Peyer's patch (tissue), 4 donors: ENCODE data around the gene ANO6. TPM values are rescaled to one million over a fixed set of nuclear protein-coding genes. Genes with fewer than 3 reads are reported as not detected.

Source experiments
- DNase-seq, 3 donors: peaks; one replicate each; pipeline ENCODE4 v3.0.0-alpha.2; 2017 to 2019
- H3K27ac ChIP-seq, 4 donors: fragments of 200-600 bp; sonication (generic); one replicate each; pipeline ENCODE4 v1.5.1; 2016 to 2019
- H3K27me3 ChIP-seq, 2 donors: fragments of 200-600 bp; sonication (generic); one replicate each; pipeline ENCODE4 v1.5.1; 2019
- H3K36me3 ChIP-seq, 3 donors: fragments of 200-600 bp; sonication (generic); one replicate each; pipeline ENCODE4 v1.5.1; 2016 to 2019
- H3K4me1 ChIP-seq, 4 donors: fragments of 200-600 bp; sonication (generic); one replicate each; pipeline ENCODE4 v1.5.1; 2016 to 2019
- H3K4me3 ChIP-seq, 4 donors: fragments of 200-600 bp; sonication (generic); 1 replicate in 3 of 4; 2 replicates in 1 of 4; pipeline ENCODE4 v1.5.1; 2016 to 2019; ENCODE audit warnings: mild to moderate bottlenecking in 1 of 4
- H3K9me3 ChIP-seq, 4 donors: fragments of 200-600 bp; sonication (generic); one replicate each; pipeline ENCODE4 v1.5.1; 2016 to 2019; ENCODE audit warnings: mild to moderate bottlenecking in 1 of 4
- CTCF ChIP-seq, 6 experiments: fragments of 450-650 bp in 4 of 6; fragments of 200-600 bp in 2 of 6; sonication (generic) in 1 of 6; IDR thresholded peaks; one replicate each; pipeline ENCODE4 v1.5.1; 2017 to 2019; ENCODE audit warnings: antibody characterized with exemption in 6 of 6, mild to moderate bottlenecking in 3 of 6, moderate library complexity in 1 of 6
- POLR2A ChIP-seq, 2 donors: fragments of 450-650 bp; IDR thresholded peaks; one replicate each; pipeline ENCODE4 v1.5.1; 2017; ENCODE audit warnings: antibody characterized with exemption in 2 of 2, mild to moderate bottlenecking in 2 of 2, moderate library complexity in 2 of 2
- total RNA-seq, 4 donors: library from RNA; depleted of rRNA; stranded (reverse); fragments of >200 nt; gene quantifications; one replicate each; pipeline ENCODE4 v1.1.0, GENCODE V29; 2016

ANO6 gene
- total RNA-seq, 4 donors from 2014 or later, result 28.9 to 93.3 (median 57.5) TPM

GRCh38 chr12:45263587-45263986 is 47.7 kb downstream of the ANO6 start:
- Histone ChIP-seq H3K27ac (no peak overlapping the region), H3K27me3 (no peaks in the 10 kb centered on the region), H3K4me3 (no peak overlapping the region), H3K9me3 (no peaks in the 10 kb centered on the region), H3K4me1 (peaks cover 0 to 32% (median 4%) of the 10 kb centered on the region in 4 donors), H3K36me3 (no peaks in the 10 kb centered on the region)
- no peak for TF ChIP-seq CTCF (IDR thresholded peaks at IDR 0.05)
- TF ChIP-seq POLR2A (IDR thresholded peaks at IDR 0.05), result no peak
- no peak for DNase-seq

DNA sequence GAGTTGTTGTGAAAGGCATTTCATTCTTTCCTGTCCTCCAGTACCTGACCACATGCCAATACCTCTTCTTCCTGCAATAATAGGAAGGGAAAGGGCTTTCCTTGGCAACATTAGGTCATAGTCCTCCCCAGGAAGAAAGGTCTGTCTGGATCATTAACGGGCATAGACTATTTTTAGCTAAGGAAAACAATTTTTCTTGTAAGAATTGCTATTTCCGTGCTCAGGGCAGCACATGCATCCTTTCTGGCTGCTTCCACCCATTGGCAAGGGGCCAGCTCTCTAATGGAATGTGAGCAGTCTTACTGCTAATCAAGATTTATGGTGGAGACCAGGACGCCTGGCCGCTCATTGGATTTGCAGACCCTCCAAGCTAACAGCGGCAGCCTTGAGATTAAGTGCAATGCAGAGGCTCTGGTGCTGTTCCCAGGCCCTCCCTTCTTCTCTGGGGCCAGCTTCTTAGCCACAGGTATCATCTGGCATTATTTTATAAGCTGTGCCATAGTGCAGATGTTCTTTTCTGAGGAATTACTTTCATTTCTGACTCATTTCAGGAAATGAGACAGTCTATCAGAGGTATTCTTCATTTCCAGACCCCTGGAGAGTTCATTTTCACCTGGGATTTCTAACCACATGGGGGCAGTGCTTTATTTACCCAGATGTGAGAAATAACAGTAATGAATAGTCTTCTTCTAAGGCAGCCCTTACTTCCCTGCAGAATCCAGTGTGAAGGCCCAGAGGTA is 52.9 kb downstream of the ANO6 start:
- no peaks in the 10 kb centered on the region for H3K36me3 ChIP-seq
- peak overlapping the region in 1 of 4 donors; percentile 10 for H3K27ac ChIP-seq
- no peak overlapping the region for H3K4me3 ChIP-seq
- DNase-seq, result peak in 2 of 3 donors; percentile 19 to 74
- no peaks in the 10 kb centered on the region for H3K9me3 ChIP-seq
- TF ChIP-seq POLR2A (IDR thresholded peaks at IDR 0.05) (no peak), CTCF (IDR thresholded peaks at IDR 0.05) (peak in 4 of 6 experiments; percentile 14 to 54 (median 48))
- no peaks in the 10 kb centered on the region for H3K27me3 ChIP-seq
- H3K4me1 ChIP-seq, result peaks cover 0 to 25% (median 0%) of the 10 kb centered on the region in 4 donors

DNA sequence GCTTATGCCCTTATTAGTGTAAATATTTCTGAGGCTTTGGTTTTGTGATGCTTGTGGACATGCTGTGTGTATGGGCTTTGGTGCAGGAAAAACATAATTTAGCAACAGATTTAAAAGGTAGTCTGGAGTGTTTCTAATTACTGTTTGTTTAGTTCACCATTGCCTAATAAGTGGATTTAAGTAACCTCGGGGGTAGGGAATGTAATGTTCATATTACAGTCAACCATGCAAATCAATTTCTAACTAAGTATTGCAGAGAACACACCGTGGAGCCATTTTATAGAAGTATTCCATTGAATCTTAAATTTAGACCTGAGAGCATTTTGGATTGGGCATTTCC is 53.5 kb downstream of the ANO6 start:
- TF ChIP-seq POLR2A (IDR thresholded peaks at IDR 0.05) (no peak), CTCF (IDR thresholded peaks at IDR 0.05) (no peak)
- no peaks in the 10 kb centered on the region for H3K36me3 ChIP-seq
- H3K27me3 ChIP-seq, result no peaks in the 10 kb centered on the region
- H3K4me3 ChIP-seq, result no peak overlapping the region
- peaks cover 0 to 26% (median 0%) of the 10 kb centered on the region in 4 donors for H3K4me1 ChIP-seq
- H3K27ac ChIP-seq, result peak overlapping the region in 1 of 4 donors; percentile 10
- DNase-seq, result no peak
- H3K9me3 ChIP-seq, result no peaks in the 10 kb centered on the region

GRCh38 chr12:45270951-45271350 is 55.1 kb downstream of the ANO6 start:
- Histone ChIP-seq H3K4me1 (peaks cover 0 to 26% (median 0%) of the 10 kb centered on the region in 4 donors), H3K9me3 (no peaks in the 10 kb centered on the region), H3K27ac (no peak overlapping the region), H3K36me3 (no peaks in the 10 kb centered on the region), H3K4me3 (no peak overlapping the region), H3K27me3 (no peaks in the 10 kb centered on the region)
- DNase-seq, result no peak
- no peak for TF ChIP-seq POLR2A (IDR thresholded peaks at IDR 0.05)
- TF ChIP-seq CTCF (IDR thresholded peaks at IDR 0.05), result no peak

DNA sequence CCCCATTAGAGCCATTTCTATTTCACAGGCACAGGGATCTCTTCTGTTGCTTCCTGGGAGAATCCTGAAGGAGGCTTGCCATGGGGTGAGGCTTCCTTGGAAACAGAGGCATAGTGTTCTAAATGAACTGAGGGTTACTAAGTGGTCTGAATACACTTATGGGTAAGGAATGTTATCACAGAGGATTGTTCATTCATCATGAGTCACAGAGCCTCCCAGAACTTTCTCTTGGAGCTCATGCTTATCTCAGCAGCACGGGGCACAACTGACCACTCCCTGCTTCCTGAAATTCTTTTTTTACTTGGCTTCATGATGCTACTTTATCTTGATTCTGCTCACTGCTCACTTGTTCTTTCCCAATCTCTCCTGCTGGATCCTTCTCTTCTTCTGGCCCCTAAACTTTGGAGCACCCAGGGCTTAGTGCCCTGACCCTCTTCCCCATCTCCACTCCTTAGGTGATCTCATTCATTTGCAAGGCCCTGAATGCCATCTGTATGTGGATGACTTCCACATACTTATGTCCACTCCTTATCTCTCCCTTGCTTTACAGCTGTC is 57.9 kb downstream of the ANO6 start:
- TF ChIP-seq POLR2A (IDR thresholded peaks at IDR 0.05), result no peak
- TF ChIP-seq CTCF (IDR thresholded peaks at IDR 0.05), result no peak
- H3K27me3 ChIP-seq, result no peaks in the 10 kb centered on the region
- H3K9me3 ChIP-seq, result no peaks in the 10 kb centered on the region
- DNase-seq, result no peak
- H3K36me3 ChIP-seq, result no peaks in the 10 kb centered on the region
- no peak overlapping the region for H3K27ac ChIP-seq
- peaks cover 0 to 16% (median 0%) of the 10 kb centered on the region in 4 donors for H3K4me1 ChIP-seq
- no peak overlapping the region for H3K4me3 ChIP-seq
